GM12801 (cell line): ENCODE measurements around the gene AGO3.

Source experiments
- CTCF ChIP-seq: IDR thresholded peaks from one replicate; pipeline ENCODE4 v1.5.1; 2011; ENCODE audit warnings: control low read depth; ENCODE audit not compliant: insufficient read length; ENCODE audit errors: extremely low read depth

AGO3 gene

DNA sequence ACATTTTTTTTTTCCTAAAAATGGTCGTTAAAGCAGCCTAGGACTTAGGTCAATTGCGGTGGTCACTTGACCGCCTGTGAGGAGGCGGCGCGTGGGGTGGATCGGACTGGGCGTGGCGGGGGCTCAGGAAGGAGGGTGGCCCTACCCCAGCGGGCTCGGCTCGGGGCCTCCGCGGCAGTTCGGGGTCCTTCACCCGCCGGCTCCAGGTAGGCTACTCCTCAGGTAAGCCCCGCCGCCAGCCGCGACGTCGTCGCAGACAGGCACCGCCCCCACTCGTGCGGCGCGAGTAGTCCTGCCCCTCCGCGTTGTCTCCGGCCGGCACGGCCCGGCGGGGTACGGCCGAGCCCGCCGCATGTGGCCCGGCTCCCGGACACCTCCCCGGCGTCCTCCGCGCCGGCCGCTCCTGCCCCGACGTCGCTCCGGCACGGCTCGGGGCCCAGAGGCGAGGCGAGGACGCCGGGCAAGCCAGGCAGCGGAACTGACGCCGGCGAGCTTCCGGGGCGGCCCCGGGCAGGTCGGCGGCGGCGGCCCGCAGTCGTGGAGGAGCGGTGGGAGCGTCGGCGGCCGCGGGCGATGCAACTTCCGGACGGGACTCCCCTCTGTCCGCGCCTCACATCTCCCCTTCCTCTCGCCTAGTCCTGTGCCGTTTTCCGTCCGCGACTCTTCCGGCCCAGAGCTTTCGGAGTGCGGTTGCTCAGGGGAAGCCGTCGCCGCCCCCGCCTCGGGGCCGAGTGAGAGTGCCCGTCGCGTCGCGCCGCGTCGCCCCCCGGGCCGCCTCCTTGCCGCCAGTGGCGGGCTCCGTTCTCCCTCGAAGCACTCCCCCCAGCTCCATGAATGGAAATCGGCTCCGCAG lies at the start of gene AGO3:
TSS of gene AGO3 (plus strand) at position 513 of the 853 bp plus-strand sequence. CDS start at position 835, 322 bp downstream.
- no peak for TF ChIP-seq CTCF

DNA sequence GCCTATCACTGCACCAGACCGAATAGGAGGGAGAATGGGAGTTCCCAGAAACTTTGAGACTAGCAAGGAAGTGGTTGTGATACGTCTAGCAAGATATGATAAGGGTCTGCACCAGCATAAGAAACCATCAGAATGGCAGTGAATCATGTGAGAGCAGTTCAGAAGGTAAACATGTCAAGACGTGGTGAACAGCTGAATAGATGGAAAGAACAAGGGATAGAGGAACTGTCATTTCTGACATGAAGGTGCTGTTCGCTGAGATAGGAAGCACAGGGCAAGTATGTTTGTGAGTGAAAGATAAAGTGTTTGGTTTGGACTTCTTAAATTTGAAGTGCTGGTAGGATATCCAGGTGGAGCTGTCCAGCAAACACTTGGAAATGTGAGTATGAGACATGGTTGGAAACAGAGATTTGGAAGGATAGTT lies 49.0 kb upstream of the AGO3 start:
- no peak for TF ChIP-seq CTCF

DNA sequence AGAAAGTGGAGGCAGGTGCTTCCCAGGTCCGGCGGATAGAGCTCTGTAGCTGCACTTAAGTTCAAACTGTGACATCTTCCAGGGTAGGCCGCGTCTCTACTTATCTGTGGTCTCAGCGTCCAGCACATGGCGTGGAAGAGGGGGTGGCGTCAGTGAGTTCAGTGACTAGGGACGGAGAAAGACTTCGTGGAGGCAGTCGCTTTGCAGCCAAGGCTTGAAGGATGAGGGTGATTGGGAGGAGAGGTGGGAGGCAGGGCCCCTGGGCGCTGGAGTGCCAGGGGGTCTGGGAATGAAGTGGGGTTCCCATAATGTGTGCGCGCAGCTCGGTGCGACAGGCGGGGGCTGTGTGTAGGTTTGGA lies 48.3 kb upstream of the AGO3 start:
- TF ChIP-seq CTCF, result no peak

DNA sequence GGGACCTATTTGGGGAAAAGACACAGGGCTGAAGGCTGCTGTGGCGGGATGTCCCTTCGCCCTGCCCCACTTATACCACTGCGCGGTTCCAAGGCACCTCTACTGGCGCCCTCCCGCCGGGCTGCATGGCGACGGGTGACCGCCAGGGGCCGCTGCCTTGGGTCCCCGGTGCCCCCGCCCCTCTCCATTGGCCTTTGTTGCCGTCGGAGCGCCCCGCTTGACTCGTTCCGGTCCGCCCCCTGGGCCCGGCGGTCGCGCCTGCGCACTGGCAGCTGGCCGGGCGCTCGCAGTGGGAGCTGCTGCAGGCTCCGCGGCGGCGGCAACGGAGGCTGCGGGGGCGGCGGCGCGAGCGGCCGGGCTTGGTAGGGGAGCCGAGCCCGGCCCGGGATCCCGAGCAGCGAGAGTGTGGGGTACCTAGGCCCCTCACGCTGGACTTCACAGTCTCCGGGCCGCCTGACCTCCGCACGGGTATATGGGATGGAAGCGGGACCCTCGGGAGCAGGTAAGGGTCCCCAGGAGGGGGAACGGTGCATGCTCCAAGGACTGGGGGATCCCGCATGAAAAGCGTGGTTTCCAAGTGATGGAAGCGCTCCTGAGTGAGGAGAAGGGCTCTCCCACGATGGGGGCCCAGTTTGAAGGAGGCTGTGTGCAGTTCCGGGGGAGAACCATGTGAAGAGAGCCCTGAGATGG lies 47.8 kb upstream of the AGO3 start, which contains the start of gene AGO1:
TSS of gene AGO1 (plus strand) at position 265 of the 690 bp plus-strand sequence. CDS start at position 478, 213 bp downstream.
- no peak for TF ChIP-seq CTCF

- TF ChIP-seq CTCF, result no peak
Observed at GRCh38 chr1:35883635-35884101, 47.2 kb upstream of the AGO3 start.

- TF ChIP-seq CTCF, result no peak
Observed at GRCh38 chr1:35884934-35885333, 46.0 kb upstream of the AGO3 start.

DNA sequence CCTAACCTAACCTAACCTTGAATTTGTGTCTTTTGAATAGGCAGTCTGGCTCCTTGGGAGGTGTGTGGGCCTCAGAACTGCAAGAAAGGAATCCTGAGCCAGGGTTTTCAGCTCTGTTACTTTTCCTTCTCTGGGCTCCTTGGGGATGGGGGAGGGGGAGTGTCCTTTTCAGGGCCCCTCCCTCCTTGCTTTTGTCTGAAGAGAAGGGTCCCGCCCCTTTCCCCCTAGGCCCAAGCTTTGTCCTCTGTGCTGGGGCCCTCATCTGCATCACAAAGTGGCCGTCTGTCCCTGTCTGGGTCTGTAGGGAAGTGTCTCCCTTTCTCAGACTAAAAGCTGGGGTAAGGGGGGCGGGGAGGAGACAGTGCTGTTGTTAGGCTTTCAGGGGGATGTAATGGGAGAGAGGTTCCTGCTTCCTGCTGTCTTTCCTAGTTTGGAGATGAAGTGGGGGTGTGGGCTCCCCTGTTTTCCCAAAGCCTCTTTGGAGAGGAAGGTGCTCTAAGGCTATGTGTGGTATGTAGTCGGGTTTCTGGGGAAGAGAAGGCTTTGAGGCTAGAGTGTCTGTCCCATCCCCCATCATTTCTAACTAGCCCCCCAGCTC lies 44.8 kb upstream of the AGO3 start:
- no peak for TF ChIP-seq CTCF
